ENCODE measurements around the gene KIAA1755. TPM values are rescaled to one million over a fixed set of nuclear protein-coding genes. Genes with fewer than 3 reads are reported as not detected.

The KIAA1755 gene
- total RNA-seq (2014; rRNA removed; shearing (Covaris generic); ENCODE audit: low replicate concordance) = not detected in 2 replicates

DNA sequence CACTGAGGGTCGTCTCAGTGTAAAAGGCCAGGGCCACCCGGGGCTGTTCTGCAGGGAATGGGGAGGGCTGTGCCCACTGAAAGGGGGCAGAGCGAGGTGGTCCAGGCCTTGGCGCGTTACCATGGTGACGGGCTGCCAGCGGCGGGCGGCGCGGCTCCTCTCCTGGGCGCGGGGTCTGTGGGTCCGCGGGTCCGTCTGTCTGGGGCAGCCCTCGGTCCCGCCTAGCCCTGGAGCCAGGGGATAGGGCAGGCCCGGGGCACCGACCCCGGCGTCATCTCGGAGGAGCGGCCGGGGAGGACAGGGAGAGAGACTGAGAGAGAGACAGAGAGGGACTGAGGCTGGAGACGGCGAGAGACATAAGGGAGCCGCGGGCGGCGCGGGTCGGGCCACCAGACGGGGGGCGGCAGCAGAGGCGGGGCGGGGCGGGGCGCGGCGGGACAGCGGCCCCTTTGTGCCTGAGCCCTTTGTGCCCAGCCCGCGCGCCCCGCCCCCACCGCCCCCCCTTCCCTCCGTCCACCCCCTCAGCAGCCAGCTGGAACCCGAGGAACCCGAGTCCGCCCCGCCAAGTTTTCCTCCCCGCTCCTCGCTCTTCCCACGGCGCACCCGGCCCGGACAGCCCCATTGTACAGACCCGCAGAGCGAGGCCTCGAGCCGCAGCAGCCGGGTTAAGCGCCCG lies at the start of gene KIAA1755:
KIAA1755 (minus strand) TSS at position 358 of the 676 bp plus-strand sequence; CDS start at position 123, 235 bp downstream.
- H3K9me2 ChIP-seq (replicated peaks; ENCODE audit: insufficient read depth, low read length) = no peaks in the 10 kb centered on the region
- no peaks in the 10 kb centered on the region for H3K4me1 ChIP-seq (ENCODE audit: low read length)
- H2AFZ ChIP-seq (ENCODE audit: low read length) = no peak within 1 kb of the TSS
- no peaks in the 10 kb centered on the region for H3K27me3 ChIP-seq (ENCODE audit: low read length)
- no peak for DNase-seq
- H3K36me3 ChIP-seq (ENCODE audit: insufficient read depth, low read length) = no peaks in the 10 kb centered on the region
- H3K27ac ChIP-seq (ENCODE audit: low read length) = no peak within 1 kb of the TSS
- H3K4me2 ChIP-seq (ENCODE audit: low read depth, low read length, poor library complexity, severe bottlenecking) = no peak within 1 kb of the TSS
- no peaks in the 10 kb centered on the region for H3K79me2 ChIP-seq (ENCODE audit: low read length)
- H3K9ac ChIP-seq (ENCODE audit: low read length) = no peak within 1 kb of the TSS
- H3K9me3 ChIP-seq (ENCODE audit: low read length) = no peaks in the 10 kb centered on the region
- no peak within 1 kb of the TSS for H3K4me3 ChIP-seq (ENCODE audit: low read length)
- H4K20me1 ChIP-seq (ENCODE audit: insufficient read depth, low read depth, low read length) = no peaks in the 10 kb centered on the region

DNA sequence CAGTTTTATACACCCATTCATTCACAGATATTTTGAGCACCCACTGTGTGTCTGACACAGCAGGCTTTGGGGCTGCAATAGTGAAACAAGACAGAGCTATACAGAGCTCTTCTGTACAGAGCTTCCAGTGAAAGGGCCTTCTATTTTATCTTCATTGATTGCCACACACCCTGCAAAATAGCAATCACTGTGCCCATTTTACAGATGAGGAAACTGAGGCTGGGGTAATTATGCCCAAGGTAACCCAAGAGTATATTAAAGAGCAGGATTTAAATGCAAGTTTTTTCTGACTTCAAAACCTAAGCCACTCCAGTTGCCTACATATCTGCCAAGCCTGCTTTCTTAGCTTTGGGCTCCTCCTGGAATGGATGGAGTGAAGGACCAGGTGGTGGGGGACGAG lies 47.9 kb upstream of the KIAA1755 start:
- Histone ChIP-seq H3K36me3 (ENCODE audit: insufficient read depth, low read length) (no peaks in the 10 kb centered on the region), H3K79me2 (ENCODE audit: low read length) (no peaks in the 10 kb centered on the region), H3K27ac (ENCODE audit: low read length) (no peak overlapping the region), H4K20me1 (ENCODE audit: insufficient read depth, low read depth, low read length) (no peaks in the 10 kb centered on the region), H3K4me1 (ENCODE audit: low read length) (no peaks in the 10 kb centered on the region), H2AFZ (ENCODE audit: low read length) (no peak overlapping the region), H3K9ac (ENCODE audit: low read length) (no peak overlapping the region), H3K27me3 (ENCODE audit: low read length) (no peaks in the 10 kb centered on the region), H3K4me2 (ENCODE audit: low read depth, low read length, poor library complexity, severe bottlenecking) (no peak overlapping the region), H3K9me2 (replicated peaks; ENCODE audit: insufficient read depth, low read length) (no peaks in the 10 kb centered on the region), H3K4me3 (ENCODE audit: low read length) (no peak overlapping the region), H3K9me3 (ENCODE audit: low read length) (no peaks in the 10 kb centered on the region)
- DNase-seq = no peak

DNA sequence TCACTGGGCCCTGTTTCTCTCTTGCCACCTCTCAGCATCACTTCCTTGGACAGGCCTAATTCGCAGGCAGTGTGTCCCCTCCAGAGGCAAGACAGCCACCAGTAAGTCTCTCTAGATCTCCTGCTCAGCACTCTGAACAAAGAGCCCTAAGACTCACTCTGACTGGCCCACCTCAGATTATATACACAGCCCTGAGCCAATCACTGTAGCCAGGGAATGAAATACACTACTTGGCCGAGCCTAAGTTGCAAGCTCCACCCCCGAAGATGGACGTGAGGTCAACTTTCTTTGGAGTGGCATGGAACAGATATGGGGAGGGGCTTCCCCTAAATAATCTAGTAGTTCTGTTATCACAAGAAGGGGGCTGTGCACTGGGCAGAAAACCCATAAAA lies 47.5 kb upstream of the KIAA1755 start:
- no peaks in the 10 kb centered on the region for H4K20me1 ChIP-seq (ENCODE audit: insufficient read depth, low read depth, low read length)
- no peak overlapping the region for H3K9ac ChIP-seq (ENCODE audit: low read length)
- no peak overlapping the region for H3K4me3 ChIP-seq (ENCODE audit: low read length)
- no peaks in the 10 kb centered on the region for H3K9me3 ChIP-seq (ENCODE audit: low read length)
- no peak overlapping the region for H3K4me2 ChIP-seq (ENCODE audit: low read depth, low read length, poor library complexity, severe bottlenecking)
- no peaks in the 10 kb centered on the region for H3K79me2 ChIP-seq (ENCODE audit: low read length)
- no peak overlapping the region for H2AFZ ChIP-seq (ENCODE audit: low read length)
- no peak overlapping the region for H3K27ac ChIP-seq (ENCODE audit: low read length)
- H3K27me3 ChIP-seq (ENCODE audit: low read length) = no peaks in the 10 kb centered on the region
- H3K36me3 ChIP-seq (ENCODE audit: insufficient read depth, low read length) = no peaks in the 10 kb centered on the region
- DNase-seq = no peak
- no peaks in the 10 kb centered on the region for H3K9me2 ChIP-seq (replicated peaks; ENCODE audit: insufficient read depth, low read length)
- H3K4me1 ChIP-seq (ENCODE audit: low read length) = no peaks in the 10 kb centered on the region

GRCh38 chr20:38307371-38308046 lies 47.0 kb upstream of the KIAA1755 start:
- no peak for DNase-seq
- H2AFZ ChIP-seq (ENCODE audit: low read length) = no peak overlapping the region

DNA sequence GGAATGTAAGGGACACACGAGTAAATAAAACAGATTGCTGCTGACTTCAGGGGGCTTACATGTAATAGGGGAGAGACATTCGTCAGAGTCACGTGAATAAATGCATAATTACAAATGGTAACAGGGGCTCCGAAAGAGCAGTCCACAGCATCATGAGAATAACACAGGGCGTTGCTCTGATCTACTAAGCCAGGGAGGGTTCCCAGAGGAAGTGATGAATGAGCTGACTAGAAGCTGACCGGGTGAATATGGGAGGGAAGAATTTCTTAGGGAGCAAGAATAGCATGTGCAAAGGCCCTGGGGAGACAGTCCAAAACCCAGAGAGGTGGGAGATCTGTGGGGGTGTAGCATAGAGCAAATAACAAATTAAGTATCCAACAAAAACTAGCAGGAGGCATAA lies 45.8 kb upstream of the KIAA1755 start:
- Histone ChIP-seq H3K4me3 (ENCODE audit: low read length) (no peak overlapping the region), H3K9ac (ENCODE audit: low read length) (no peak overlapping the region), H3K27ac (ENCODE audit: low read length) (no peak overlapping the region), H2AFZ (ENCODE audit: low read length) (no peak overlapping the region), H3K27me3 (ENCODE audit: low read length) (no peaks in the 10 kb centered on the region), H3K9me3 (ENCODE audit: low read length) (no peaks in the 10 kb centered on the region), H3K36me3 (ENCODE audit: insufficient read depth, low read length) (no peaks in the 10 kb centered on the region), H4K20me1 (ENCODE audit: insufficient read depth, low read depth, low read length) (no peaks in the 10 kb centered on the region), H3K79me2 (ENCODE audit: low read length) (no peaks in the 10 kb centered on the region), H3K4me1 (ENCODE audit: low read length) (no peaks in the 10 kb centered on the region), H3K4me2 (ENCODE audit: low read depth, low read length, poor library complexity, severe bottlenecking) (no peak overlapping the region), H3K9me2 (replicated peaks; ENCODE audit: insufficient read depth, low read length) (no peaks in the 10 kb centered on the region)
- DNase-seq = no peak

More at GRCh38 chr20:38307371-38308046, 47.0 kb upstream of the KIAA1755 start:
- Histone ChIP-seq H3K4me2 (ENCODE audit: low read depth, low read length, poor library complexity, severe bottlenecking) (no peak overlapping the region), H3K9me2 (replicated peaks; ENCODE audit: insufficient read depth, low read length) (no peaks in the 10 kb centered on the region), H3K9ac (ENCODE audit: low read length) (no peak overlapping the region), H3K27me3 (ENCODE audit: low read length) (no peaks in the 10 kb centered on the region), H4K20me1 (ENCODE audit: insufficient read depth, low read depth, low read length) (no peaks in the 10 kb centered on the region), H3K36me3 (ENCODE audit: insufficient read depth, low read length) (no peaks in the 10 kb centered on the region), H3K79me2 (ENCODE audit: low read length) (no peaks in the 10 kb centered on the region), H3K9me3 (ENCODE audit: low read length) (no peaks in the 10 kb centered on the region), H3K4me3 (ENCODE audit: low read length) (no peak overlapping the region), H3K4me1 (ENCODE audit: low read length) (no peaks in the 10 kb centered on the region), H3K27ac (ENCODE audit: low read length) (no peak overlapping the region)

GRCh38 chr20:38305541-38305940 lies 45.0 kb upstream of the KIAA1755 start:
- no peaks in the 10 kb centered on the region for H3K27me3 ChIP-seq (ENCODE audit: low read length)

GRCh38 chr20:38304845-38305447 lies 44.4 kb upstream of the KIAA1755 start:
- no peak overlapping the region for H3K4me2 ChIP-seq (ENCODE audit: low read depth, low read length, poor library complexity, severe bottlenecking)
- peak; percentile 82 for DNase-seq
- no peaks in the 10 kb centered on the region for H4K20me1 ChIP-seq (ENCODE audit: insufficient read depth, low read depth, low read length)
- H3K27ac ChIP-seq (ENCODE audit: low read length) = no peak overlapping the region
- H3K9me3 ChIP-seq (ENCODE audit: low read length) = no peaks in the 10 kb centered on the region
- no peak overlapping the region for H3K9ac ChIP-seq (ENCODE audit: low read length)
- H3K79me2 ChIP-seq (ENCODE audit: low read length) = no peaks in the 10 kb centered on the region
- no peak overlapping the region for H2AFZ ChIP-seq (ENCODE audit: low read length)
- no peaks in the 10 kb centered on the region for H3K36me3 ChIP-seq (ENCODE audit: insufficient read depth, low read length)
- no peak overlapping the region for H3K4me3 ChIP-seq (ENCODE audit: low read length)
- H3K4me1 ChIP-seq (ENCODE audit: low read length) = no peaks in the 10 kb centered on the region
- H3K9me2 ChIP-seq (replicated peaks; ENCODE audit: insufficient read depth, low read length) = no peaks in the 10 kb centered on the region
- H3K27me3 ChIP-seq (ENCODE audit: low read length) = no peaks in the 10 kb centered on the region

More at GRCh38 chr20:38305541-38305940, 45.0 kb upstream of the KIAA1755 start:
- no peak overlapping the region for H3K4me3 ChIP-seq (ENCODE audit: low read length)
- H3K4me1 ChIP-seq (ENCODE audit: low read length) = no peaks in the 10 kb centered on the region
- no peak for DNase-seq
- H3K9me2 ChIP-seq (replicated peaks; ENCODE audit: insufficient read depth, low read length) = no peaks in the 10 kb centered on the region
- H3K27ac ChIP-seq (ENCODE audit: low read length) = no peak overlapping the region
- H2AFZ ChIP-seq (ENCODE audit: low read length) = no peak overlapping the region
- H3K4me2 ChIP-seq (ENCODE audit: low read depth, low read length, poor library complexity, severe bottlenecking) = no peak overlapping the region
- no peaks in the 10 kb centered on the region for H3K36me3 ChIP-seq (ENCODE audit: insufficient read depth, low read length)
- H3K9ac ChIP-seq (ENCODE audit: low read length) = no peak overlapping the region
- H3K79me2 ChIP-seq (ENCODE audit: low read length) = no peaks in the 10 kb centered on the region
- no peaks in the 10 kb centered on the region for H3K9me3 ChIP-seq (ENCODE audit: low read length)
- no peaks in the 10 kb centered on the region for H4K20me1 ChIP-seq (ENCODE audit: insufficient read depth, low read depth, low read length)

DNA sequence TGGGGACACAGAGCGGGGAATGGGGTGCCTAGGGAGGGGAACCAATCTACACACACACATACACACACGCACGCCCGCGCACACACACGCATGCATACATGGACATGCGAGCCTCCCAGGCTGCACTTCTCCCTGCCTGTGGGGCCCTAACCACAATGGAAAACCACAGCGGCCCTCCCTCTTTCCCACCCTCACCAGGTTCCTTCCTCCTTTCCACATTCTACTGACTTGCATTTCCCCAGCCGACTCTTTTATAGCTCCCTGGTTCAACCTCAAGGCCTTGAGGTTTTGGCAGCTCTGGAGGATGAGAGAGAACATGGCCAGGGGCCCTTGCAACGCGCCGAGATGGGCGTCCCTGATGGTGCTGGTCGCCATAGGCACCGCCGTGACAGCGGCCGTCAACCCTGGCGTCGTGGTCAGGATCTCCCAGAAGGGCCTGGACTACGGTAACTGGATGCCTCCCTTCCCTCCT lies 43.4 kb upstream of the KIAA1755 start, which contains the start of gene BPI:
BPI (plus strand) TSS at position 249 of the 472 bp plus-strand sequence; CDS start at position 317, 68 bp downstream.
- no peak within 1 kb of the TSS for H2AFZ ChIP-seq (ENCODE audit: low read length)
- no peak within 1 kb of the TSS for H3K4me2 ChIP-seq (ENCODE audit: low read depth, low read length, poor library complexity, severe bottlenecking)

More for the DNA sequence above, 43.4 kb upstream of the KIAA1755 start, which contains the start of gene BPI:
- Histone ChIP-seq H3K4me3 (ENCODE audit: low read length) (no peak within 1 kb of the TSS), H3K4me1 (ENCODE audit: low read length) (no peaks in the 10 kb centered on the region), H3K79me2 (ENCODE audit: low read length) (no peaks in the 10 kb centered on the region), H3K9ac (ENCODE audit: low read length) (no peak within 1 kb of the TSS), H3K9me3 (ENCODE audit: low read length) (no peaks in the 10 kb centered on the region), H3K27me3 (ENCODE audit: low read length) (no peaks in the 10 kb centered on the region), H3K9me2 (replicated peaks; ENCODE audit: insufficient read depth, low read length) (no peaks in the 10 kb centered on the region), H4K20me1 (ENCODE audit: insufficient read depth, low read depth, low read length) (no peaks in the 10 kb centered on the region), H3K27ac (ENCODE audit: low read length) (no peak within 1 kb of the TSS), H3K36me3 (ENCODE audit: insufficient read depth, low read length) (no peaks in the 10 kb centered on the region)
- DNase-seq = no peak
